ENCODE results near the gene FAM184B.

FAM184B gene

DNA sequence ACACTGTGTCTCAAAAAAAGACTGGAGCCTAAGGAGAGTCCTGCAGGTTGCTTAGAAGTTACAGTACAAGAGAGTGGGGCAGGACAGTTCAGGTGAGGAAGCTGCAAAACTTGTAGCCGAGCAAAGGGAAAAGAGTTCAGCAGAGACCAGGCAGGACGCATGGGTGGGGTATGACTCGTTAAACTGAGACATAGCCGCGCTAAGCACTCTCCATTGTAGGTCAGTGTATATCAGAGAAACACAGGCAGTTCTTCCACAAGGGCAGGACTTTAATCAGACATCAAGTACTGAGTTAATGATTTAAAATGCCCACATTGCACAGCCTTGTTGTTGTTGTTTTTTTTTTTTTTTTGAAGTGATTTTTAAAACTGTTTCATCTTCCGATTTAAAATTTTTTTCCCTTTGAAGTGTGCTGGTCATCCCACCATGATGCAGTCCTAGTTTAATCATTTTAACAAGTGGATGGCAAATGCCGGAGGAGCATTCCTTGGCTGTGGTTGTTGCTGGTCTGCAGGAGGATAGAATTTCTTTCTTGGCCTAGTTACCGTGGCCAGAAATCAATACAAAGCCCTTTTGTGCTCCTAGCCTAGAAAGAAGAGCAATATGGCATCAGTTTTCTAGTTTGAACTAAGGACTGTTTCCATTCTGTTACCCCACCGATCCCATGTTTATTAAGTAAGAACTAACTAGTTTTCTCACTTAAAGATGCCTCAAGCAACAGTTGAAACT lies 194.2 kb downstream of the FAM184B start:
- TF ChIP-seq CTCF (IDR thresholded peaks at IDR 0.05; ENCODE audit: insufficient read depth, low read depth, low read length, missing control alignments), result no peak
- DNase-seq (ENCODE audit: low read depth), result no peak

GRCh38 chr4:17584521-17585213 lies 196.8 kb downstream of the FAM184B start:
- no peak for DNase-seq (ENCODE audit: low read depth)
- H3K4me3 ChIP-seq (ENCODE audit: low read depth, low read length), result no peak overlapping the region
- TF ChIP-seq CTCF (IDR thresholded peaks at IDR 0.05; ENCODE audit: insufficient read depth, low read depth, low read length, missing control alignments), result no peak

More for the DNA sequence above, 194.2 kb downstream of the FAM184B start:
- no peak overlapping the region for H3K4me3 ChIP-seq (ENCODE audit: low read depth, low read length)

- DNase-seq (ENCODE audit: low read depth), result no peak
- no peak for TF ChIP-seq CTCF (IDR thresholded peaks at IDR 0.05; ENCODE audit: insufficient read depth, low read depth, low read length, missing control alignments)
- H3K4me3 ChIP-seq (ENCODE audit: low read depth, low read length), result no peak overlapping the region
These were observed 197.5 kb downstream of the FAM184B start for GRCh38 chr4:17583941-17584340.

- TF ChIP-seq CTCF (IDR thresholded peaks at IDR 0.05; ENCODE audit: insufficient read depth, low read depth, low read length, missing control alignments), result no peak
- no peak overlapping the region for H3K4me3 ChIP-seq (ENCODE audit: low read depth, low read length)
- DNase-seq (ENCODE audit: low read depth), result no peak
These were observed 198.1 kb downstream of the FAM184B start for GRCh38 chr4:17583276-17583675.

GRCh38 chr4:17580969-17581368 lies 200.5 kb downstream of the FAM184B start:
- no peak for DNase-seq (ENCODE audit: low read depth)
- H3K4me3 ChIP-seq (ENCODE audit: low read depth, low read length), result no peak overlapping the region
- TF ChIP-seq CTCF (IDR thresholded peaks at IDR 0.05; ENCODE audit: insufficient read depth, low read depth, low read length, missing control alignments), result no peak
